AG04450 (cell line): Measurements from ENCODE around the gene MAD2L2. TPM values are rescaled to one million over a fixed set of nuclear protein-coding genes. Genes with fewer than 3 reads are reported as not detected.

Source experiments
- CTCF ChIA-PET: fragments of 300-600, 350-600 bp; formaldehyde crosslinking; extraction: SDS; loops from one replicate; lab custom pipeline; 2022; ENCODE audit warnings: antibody characterized with exemption, inconsistent platforms; lab: Charles Lee
- POLR2A ChIA-PET: fragments of 350-600 bp; formaldehyde crosslinking; extraction: SDS; loops from one replicate; lab custom pipeline; 2021; ENCODE audit warnings: antibody characterized with exemption, inconsistent platforms; lab: Yijun Ruan, JAX
- DNase-seq: peaks from one replicate; pipeline ENCODE4 v3.0.0-alpha.2; 2011; ENCODE audit warnings: low read depth, low spot score
- H3K27ac ChIP-seq: one replicate; pipeline ENCODE4 v1.5.1; 2012; ENCODE audit warnings: low read depth, low read length, control low read depth
- H3K27me3 ChIP-seq: one replicate; pipeline ENCODE4 v1.6.0; 2012; ENCODE audit warnings: low read length; ENCODE audit not compliant: control insufficient read depth, insufficient read depth
- H3K4me3 ChIP-seq: 2 replicates; pipeline ENCODE4 v1.5.1; 2011; ENCODE audit warnings: mild to moderate bottlenecking, low read depth, low read length, control low read depth
- H3K9me3 ChIP-seq: 2 replicates; pipeline ENCODE4 v1.5.1; 2012; ENCODE audit warnings: low read length; ENCODE audit not compliant: control insufficient read depth, insufficient read depth
- polyA plus RNA-seq: library from polyadenylated mRNA; depleted of rRNA; stranded (reverse); fragments of >200 nt; gene quantifications from 2 replicates; pipeline ENCODE4 v1.2.3, GENCODE V29; 2011
- TF ChIP-seq, protein P1 (sequence below): IDR thresholded peaks from 2 replicates; pipeline ENCODE4 v1.5.1; 2011; ENCODE audit warnings: low read depth, low read length, control low read depth, inconsistent platforms

The MAD2L2 gene
- polyA plus RNA-seq, 1 experiment, result 34.9 TPM

DNA sequence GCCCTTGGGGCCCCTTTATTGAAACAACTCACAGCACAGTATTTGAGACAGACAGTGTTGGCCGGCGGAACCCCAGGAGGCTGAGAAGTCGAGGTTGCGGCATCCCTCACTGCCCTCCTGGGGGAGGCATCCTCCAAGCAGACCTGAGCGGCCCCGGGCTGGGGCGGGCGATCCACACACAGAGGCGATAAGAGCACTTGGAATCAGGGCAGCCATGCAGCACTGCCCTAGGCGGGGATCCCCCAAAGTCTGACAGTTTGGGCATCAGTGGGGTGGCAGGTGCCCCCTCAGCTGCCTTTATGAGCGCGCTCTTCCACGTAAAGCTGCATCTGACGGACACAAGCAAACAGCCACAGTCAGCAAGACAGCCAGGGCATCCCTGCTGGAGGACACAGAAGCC is 6.5 kb downstream of the MAD2L2 start:
- H3K4me3 ChIP-seq, result no peak overlapping the region

DNA sequence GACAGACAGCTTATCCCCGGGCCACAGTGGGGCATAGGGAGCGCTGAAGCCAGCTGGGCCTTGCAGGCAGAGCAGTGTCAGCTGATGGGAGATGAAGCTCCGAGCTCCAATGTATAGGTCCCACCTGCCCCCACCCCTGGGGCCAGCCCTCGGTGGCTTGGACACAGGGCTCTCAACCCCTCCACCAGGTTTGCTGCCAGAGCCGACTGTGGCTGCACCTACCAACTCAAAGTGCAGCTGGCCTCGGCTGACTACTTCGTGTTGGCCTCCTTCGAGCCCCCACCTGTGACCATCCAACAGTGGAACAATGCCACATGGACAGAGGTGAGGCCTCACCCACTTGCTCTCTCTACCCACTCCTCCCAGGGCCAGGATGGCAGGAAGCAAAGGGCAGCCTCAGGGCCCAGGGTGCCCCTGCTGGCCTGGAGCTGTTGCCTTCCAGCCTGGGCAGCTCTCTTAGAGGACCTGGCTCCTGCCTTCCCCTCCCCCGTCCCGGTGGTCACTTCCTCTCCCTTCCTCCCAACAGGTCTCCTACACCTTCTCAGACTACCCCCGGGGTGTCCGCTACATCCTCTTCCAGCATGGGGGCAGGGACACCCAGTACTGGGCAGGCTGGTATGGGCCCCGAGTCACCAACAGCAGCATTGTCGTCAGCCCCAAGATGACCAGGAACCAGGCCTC is 7.7 kb downstream of the MAD2L2 start:
- DNase-seq, result no peak
- Histone ChIP-seq H3K27ac (no peak overlapping the region), H3K27me3 (no peaks in the 10 kb centered on the region), H3K9me3 (no peaks in the 10 kb centered on the region), H3K4me3 (no peak overlapping the region)
- CTCF ChIA-PET, result interaction anchor here (1.0 to 4.2 kb wide), 2 partner anchors 9 to 28 kb away, joined by 3 to 28 read pairs; partner anchors contain the start of gene FBXO6
- TF ChIP-seq, protein P1, sequence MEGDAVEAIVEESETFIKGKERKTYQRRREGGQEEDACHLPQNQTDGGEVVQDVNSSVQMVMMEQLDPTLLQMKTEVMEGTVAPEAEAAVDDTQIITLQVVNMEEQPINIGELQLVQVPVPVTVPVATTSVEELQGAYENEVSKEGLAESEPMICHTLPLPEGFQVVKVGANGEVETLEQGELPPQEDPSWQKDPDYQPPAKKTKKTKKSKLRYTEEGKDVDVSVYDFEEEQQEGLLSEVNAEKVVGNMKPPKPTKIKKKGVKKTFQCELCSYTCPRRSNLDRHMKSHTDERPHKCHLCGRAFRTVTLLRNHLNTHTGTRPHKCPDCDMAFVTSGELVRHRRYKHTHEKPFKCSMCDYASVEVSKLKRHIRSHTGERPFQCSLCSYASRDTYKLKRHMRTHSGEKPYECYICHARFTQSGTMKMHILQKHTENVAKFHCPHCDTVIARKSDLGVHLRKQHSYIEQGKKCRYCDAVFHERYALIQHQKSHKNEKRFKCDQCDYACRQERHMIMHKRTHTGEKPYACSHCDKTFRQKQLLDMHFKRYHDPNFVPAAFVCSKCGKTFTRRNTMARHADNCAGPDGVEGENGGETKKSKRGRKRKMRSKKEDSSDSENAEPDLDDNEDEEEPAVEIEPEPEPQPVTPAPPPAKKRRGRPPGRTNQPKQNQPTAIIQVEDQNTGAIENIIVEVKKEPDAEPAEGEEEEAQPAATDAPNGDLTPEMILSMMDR, result no peak
- POLR2A ChIA-PET, result interaction anchor here (1.5 kb wide), 1 partner anchor 9 kb away, joined by 4 read pairs; the partner anchor contains the start of gene FBXO6

More for the DNA sequence above, 6.5 kb downstream of the MAD2L2 start:
- no peaks in the 10 kb centered on the region for H3K27me3 ChIP-seq
- ChIA-PET CTCF (interaction anchor here (4.2 kb wide), 1 partner anchor 10 kb away, joined by 28 read pairs; the partner anchor contains the start of gene FBXO6), POLR2A (no interaction called here)
- H3K9me3 ChIP-seq, result no peaks in the 10 kb centered on the region
- no peak for DNase-seq
- no peak overlapping the region for H3K27ac ChIP-seq
- TF ChIP-seq, protein P1, result no peak

DNA sequence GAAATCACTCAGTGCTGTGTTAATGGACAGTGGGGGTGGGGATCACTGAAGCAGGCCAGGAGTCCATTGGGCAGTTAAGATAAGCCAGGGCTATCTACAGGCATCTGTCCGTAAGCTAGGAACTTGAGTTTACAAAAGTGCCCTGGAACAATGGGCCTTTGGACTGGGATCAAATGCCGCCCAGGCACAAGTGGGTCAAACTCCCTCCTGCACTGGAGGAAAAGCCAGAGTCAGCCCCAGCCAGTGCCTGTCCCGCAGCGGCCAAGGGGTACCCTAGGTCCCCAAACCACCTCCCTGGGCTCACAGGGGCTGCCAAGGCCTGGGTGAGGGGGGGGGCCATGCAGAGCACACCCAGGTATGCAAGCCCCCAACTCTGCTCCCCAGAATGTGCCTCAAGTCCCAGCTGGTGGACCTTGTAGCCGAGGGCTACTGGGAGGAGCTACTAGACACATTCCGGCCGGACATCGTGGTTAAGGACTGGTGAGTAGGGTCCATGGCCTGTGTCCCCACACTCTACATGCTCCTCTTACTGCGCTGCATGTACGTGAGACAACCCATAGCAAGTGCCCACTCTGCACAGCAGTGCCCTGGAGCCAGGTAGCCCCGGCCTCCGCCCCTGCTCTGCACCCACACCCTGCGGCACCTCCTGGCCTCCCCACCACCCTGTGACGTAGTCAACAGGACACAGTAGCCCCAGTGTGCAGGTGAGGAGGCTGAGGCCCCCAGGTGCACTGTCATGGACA is 9.2 kb downstream of the MAD2L2 start:
- Histone ChIP-seq H3K27ac (no peak overlapping the region), H3K9me3 (no peaks in the 10 kb centered on the region), H3K27me3 (no peaks in the 10 kb centered on the region), H3K4me3 (no peak overlapping the region)
- TF ChIP-seq, protein P1, result no peak
- POLR2A ChIA-PET, result interaction anchor here (1.5 kb wide), 1 partner anchor 8 kb away, joined by 4 read pairs; the partner anchor contains the start of gene FBXO6
- CTCF ChIA-PET, result interaction anchor here (0.6 kb wide), 1 partner anchor 39 kb away, joined by 3 read pairs; no protein-coding TSS in a partner anchor
- no peak for DNase-seq

DNA sequence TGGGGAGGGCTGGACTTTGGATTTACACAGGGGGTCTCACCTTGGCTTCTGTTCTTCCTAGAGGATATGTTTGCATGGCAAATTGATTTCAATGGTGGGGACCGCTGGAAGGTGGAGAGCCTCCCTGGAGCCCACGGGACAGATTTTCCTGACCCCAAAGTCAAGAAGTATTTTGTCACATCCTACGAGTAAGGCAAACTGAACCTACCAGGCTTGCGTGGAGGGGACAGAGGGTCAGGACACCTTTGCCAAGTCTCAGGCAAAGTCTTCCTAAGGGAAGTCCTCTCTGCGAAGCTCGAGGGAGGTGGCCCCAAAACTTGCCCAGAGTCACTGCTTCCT is 9.8 kb downstream of the MAD2L2 start:
- no peak for DNase-seq
- ChIA-PET POLR2A (no interaction called here), CTCF (no interaction called here)

More for the DNA sequence above, 9.8 kb downstream of the MAD2L2 start:
- no peaks in the 10 kb centered on the region for H3K27me3 ChIP-seq
- no peak overlapping the region for H3K27ac ChIP-seq
- TF ChIP-seq, protein P1, result no peak
- H3K9me3 ChIP-seq, result no peaks in the 10 kb centered on the region
- H3K4me3 ChIP-seq, result no peak overlapping the region
